Neuronal stem cell (in vitro differentiated cells): ENCODE results near the gene TPRG1.
"Not testable (repeated sequence)": the region's sequence is repeated elsewhere in the genome, so short reads cannot be mapped to it uniquely, and the experiment has no call there.

Experiments
- DNase-seq: peaks from one replicate; pipeline ENCODE4 v3.0.0-alpha.2; 2013; ENCODE audit warnings: low spot score
- H2AFZ ChIP-seq: one replicate; pipeline ENCODE4 v1.6.1; 2013; ENCODE audit warnings: mild to moderate bottlenecking, low read length, inconsistent platforms
- H2AK5ac ChIP-seq: 2 replicates; pipeline ENCODE4 v1.6.1; 2013; ENCODE audit warnings: low read depth, mild to moderate bottlenecking, inconsistent platforms, low read length, moderate library complexity, mixed read lengths
- H2BK120ac ChIP-seq: 2 replicates; pipeline ENCODE4 v1.6.1; 2013; ENCODE audit warnings: low read depth, mild to moderate bottlenecking, inconsistent platforms, low read length, moderate library complexity, mixed read lengths
- H2BK12ac ChIP-seq: one replicate; pipeline ENCODE4 v1.6.1; 2013; ENCODE audit warnings: low read length, inconsistent platforms
- H2BK15ac ChIP-seq: 2 replicates; pipeline ENCODE4 v1.6.1; 2013; ENCODE audit warnings: mild to moderate bottlenecking, low read length, inconsistent platforms, mixed read lengths
- H2BK5ac ChIP-seq: one replicate; pipeline ENCODE4 v1.6.1; 2013; ENCODE audit warnings: inconsistent platforms, mild to moderate bottlenecking, low read length, moderate library complexity
- H3K14ac ChIP-seq: one replicate; pipeline ENCODE4 v1.6.1; 2013; ENCODE audit warnings: low read length, inconsistent platforms
- H3K18ac ChIP-seq: 2 replicates; pipeline ENCODE4 v1.6.1; 2013; ENCODE audit warnings: low read length, inconsistent platforms
- H3K23ac ChIP-seq: 2 replicates; pipeline ENCODE4 v1.6.1; 2013; ENCODE audit warnings: low read depth, mild to moderate bottlenecking, mixed read lengths, low read length, inconsistent platforms; ENCODE audit not compliant: poor library complexity
- H3K27ac ChIP-seq: replicated peaks from 3 replicates; pipeline ENCODE4 v1.5.1; 2013; ENCODE audit warnings: low read length, inconsistent platforms
- H3K27me3 ChIP-seq, 3 experiments: 2 replicates each; pipeline ENCODE4 v1.6.1; 2013; ENCODE audit warnings: low read length in 3 of 3, mild to moderate bottlenecking in 2 of 3, inconsistent platforms in 1 of 3, low read depth in 1 of 3, mixed read lengths in 1 of 3, moderate library complexity in 1 of 3; ENCODE audit not compliant: control insufficient read depth in 3 of 3, insufficient read depth in 3 of 3
- H3K36me3 ChIP-seq, 2 donors: replicated peaks in 1 of 2; 2 replicates each; pipeline ENCODE4 v1.6.1; 2013; ENCODE audit warnings: low read length in 2 of 2; ENCODE audit not compliant: control insufficient read depth in 2 of 2, insufficient read depth in 2 of 2
- H3K4ac ChIP-seq: 2 replicates; pipeline ENCODE4 v1.6.1; 2013; ENCODE audit warnings: inconsistent platforms, mild to moderate bottlenecking, low read length, moderate library complexity
- H3K4me1 ChIP-seq, 2 donors: 1 replicate in 1 of 2; 2 replicates in 1 of 2; pipeline ENCODE4 v1.6.1; 2013; ENCODE audit warnings: low read length in 2 of 2, low read depth in 1 of 2; ENCODE audit not compliant: control insufficient read depth in 2 of 2, insufficient read depth in 1 of 2
- H3K4me2 ChIP-seq: one replicate; pipeline ENCODE4 v1.6.1; 2013; ENCODE audit warnings: mild to moderate bottlenecking, low read length, inconsistent platforms; ENCODE audit not compliant: insufficient read depth, poor library complexity, severe bottlenecking
- H3K4me3 ChIP-seq, 2 donors: 2 replicates each; pipeline ENCODE4 v1.5.1; 2013; ENCODE audit warnings: low read length in 2 of 2, mild to moderate bottlenecking in 2 of 2, inconsistent platforms in 1 of 2, moderate library complexity in 1 of 2
- H3K79me1 ChIP-seq: one replicate; pipeline ENCODE4 v1.6.1; 2013; ENCODE audit warnings: low read depth, mild to moderate bottlenecking, inconsistent platforms, low read length, moderate library complexity
- H3K9ac ChIP-seq: one replicate; pipeline ENCODE4 v1.6.1; 2013; ENCODE audit warnings: mild to moderate bottlenecking, low read depth, low read length, inconsistent platforms; ENCODE audit not compliant: poor library complexity
- H3K9me3 ChIP-seq, 2 donors: replicated peaks in 1 of 2; 2 replicates each; pipeline versions ENCODE3 to v1.6.1; 2013; ENCODE audit warnings: low read length in 2 of 2, mild to moderate bottlenecking in 2 of 2, inconsistent platforms in 1 of 2, low read depth in 1 of 2, mixed read lengths in 1 of 2, moderate library complexity in 1 of 2; ENCODE audit not compliant: control insufficient read depth in 2 of 2, insufficient read depth in 1 of 2
- H4K8ac ChIP-seq: one replicate; pipeline ENCODE4 v1.6.1; 2013; ENCODE audit warnings: low read depth, mild to moderate bottlenecking, inconsistent platforms, low read length, moderate library complexity
- H4K91ac ChIP-seq: one replicate; pipeline ENCODE4 v1.6.1; 2013; ENCODE audit warnings: low read length, low read depth, mild to moderate bottlenecking, inconsistent platforms; ENCODE audit not compliant: poor library complexity
- WGBS, 2 donors: extraction: QIAGEN DNeasy Blood & Tissue Kit; methylation state at CpG; one replicate each; pipeline ENCODE4 v1.1.7; 2013; ENCODE audit warnings: missing lambda C conversion rate in 2 of 2, mixed read lengths in 1 of 2; ENCODE audit not compliant: insufficient read length in 2 of 2, insufficient replicate concordance in 1 of 2; ENCODE audit errors: extremely low coverage in 2 of 2; 5-methylcytosine and 5-hydroxymethylcytosine counted together

TPRG1 gene

GRCh38 chr3:189322339-189322738, 150.6 kb downstream of the TPRG1 start:
- H2BK12ac ChIP-seq, result no peak overlapping the region
- H3K27ac ChIP-seq, result no peak overlapping the region
- no CpG with 5 or more reads among the region's 4 CpGs for WGBS, 2 donors
- H3K27me3 ChIP-seq, result no peaks in the 10 kb centered on the region
- H3K9ac ChIP-seq, result no peak overlapping the region
- no peak overlapping the region for H2BK15ac ChIP-seq
- no peak overlapping the region for H4K91ac ChIP-seq
- no peak overlapping the region for H2AK5ac ChIP-seq
- DNase-seq, result no peak
- no peak overlapping the region for H2AFZ ChIP-seq
- no peak overlapping the region for H3K23ac ChIP-seq
- H3K4me2 ChIP-seq, result no peak overlapping the region
- H3K36me3 ChIP-seq, result no peaks in the 10 kb centered on the region
- H3K4me3 ChIP-seq, result no peak overlapping the region
- no peak overlapping the region for H2BK120ac ChIP-seq
- H3K18ac ChIP-seq, result no peak overlapping the region
- no peak overlapping the region for H3K4ac ChIP-seq
- no peak overlapping the region for H2BK5ac ChIP-seq
- H3K14ac ChIP-seq, result no peak overlapping the region
- no peak overlapping the region for H4K8ac ChIP-seq
- H3K79me1 ChIP-seq, result no peaks in the 10 kb centered on the region
- no peaks in the 10 kb centered on the region for H3K9me3 ChIP-seq
- H3K4me1 ChIP-seq, result peaks cover 0 to 2% of the 10 kb centered on the region in 2 donors

- DNase-seq, result no peak
- no peaks in the 10 kb centered on the region for H3K36me3 ChIP-seq
- H4K91ac ChIP-seq, result no peak overlapping the region
- no peak overlapping the region for H3K27ac ChIP-seq
- H3K27me3 ChIP-seq, result no peaks in the 10 kb centered on the region
- no peak overlapping the region for H3K18ac ChIP-seq
- peaks cover 0 to 2% of the 10 kb centered on the region in 2 donors for H3K4me1 ChIP-seq
- no peak overlapping the region for H3K4me2 ChIP-seq
- H2BK5ac ChIP-seq, result no peak overlapping the region
- no peak overlapping the region for H2BK12ac ChIP-seq
- H3K23ac ChIP-seq, result no peak overlapping the region
- H3K9ac ChIP-seq, result no peak overlapping the region
- H2BK15ac ChIP-seq, result no peak overlapping the region
- H2AK5ac ChIP-seq, result no peak overlapping the region
- H2BK120ac ChIP-seq, result no peak overlapping the region
- no peak overlapping the region for H3K14ac ChIP-seq
- no CpG with 5 or more reads among the region's 5 CpGs for WGBS, 2 donors
- H3K79me1 ChIP-seq, result no peaks in the 10 kb centered on the region
- H3K4ac ChIP-seq, result no peak overlapping the region
- no peaks in the 10 kb centered on the region for H3K9me3 ChIP-seq
- no peak overlapping the region for H2AFZ ChIP-seq
- H3K4me3 ChIP-seq, result no peak overlapping the region
- H4K8ac ChIP-seq, result no peak overlapping the region
Observed at GRCh38 chr3:189324538-189325138, 152.9 kb downstream of the TPRG1 start.

GRCh38 chr3:189325454-189325853, 153.7 kb downstream of the TPRG1 start:
- H2BK12ac ChIP-seq, result no peak overlapping the region
- no peak overlapping the region for H2AFZ ChIP-seq
- H3K23ac ChIP-seq, result no peak overlapping the region
- no peak overlapping the region for H4K91ac ChIP-seq
- no peak overlapping the region for H3K18ac ChIP-seq
- no peak overlapping the region for H3K4ac ChIP-seq
- H3K4me2 ChIP-seq, result no peak overlapping the region
- H3K36me3 ChIP-seq, result no peaks in the 10 kb centered on the region
- no peaks in the 10 kb centered on the region for H3K27me3 ChIP-seq
- no peak overlapping the region for H3K4me3 ChIP-seq
- no peak overlapping the region for H2BK120ac ChIP-seq
- no peak overlapping the region for H4K8ac ChIP-seq
- no peak overlapping the region for H3K27ac ChIP-seq
- no peak overlapping the region for H3K14ac ChIP-seq
- no peaks in the 10 kb centered on the region for H3K79me1 ChIP-seq
- WGBS, 2 donors, result no CpG with 5 or more reads among the region's 3 CpGs
- no peak overlapping the region for H2BK15ac ChIP-seq
- no peaks in the 10 kb centered on the region for H3K9me3 ChIP-seq
- H2BK5ac ChIP-seq, result no peak overlapping the region
- no peak overlapping the region for H3K9ac ChIP-seq
- H3K4me1 ChIP-seq, result peaks cover 0 to 2% of the 10 kb centered on the region in 2 donors
- no peak overlapping the region for H2AK5ac ChIP-seq
- no peak for DNase-seq

- not testable (repeated sequence) for H2AK5ac ChIP-seq, DNase-seq, H3K79me1 ChIP-seq, H3K23ac ChIP-seq, H3K9ac ChIP-seq, H2AFZ ChIP-seq, H3K27me3 ChIP-seq, H2BK5ac ChIP-seq, H3K18ac ChIP-seq, H3K4me2 ChIP-seq, H4K8ac ChIP-seq, H3K4me1 ChIP-seq, H3K9me3 ChIP-seq, H2BK120ac ChIP-seq, H3K14ac ChIP-seq, H2BK15ac ChIP-seq, H3K36me3 ChIP-seq, H4K91ac ChIP-seq, H2BK12ac ChIP-seq, H3K4ac ChIP-seq, H3K4me3 ChIP-seq, H3K27ac ChIP-seq
- no CpG with 5 or more reads among the region's 4 CpGs for WGBS, 2 donors
Observed at GRCh38 chr3:189329630-189330029, 157.9 kb downstream of the TPRG1 start.
